Erythroblast (primary cell): ENCODE data around the gene ADH1C.
"Not testable (repeated sequence)": the region's sequence is repeated elsewhere in the genome, so short reads cannot be mapped to it uniquely, and the experiment has no call there.

Experiments
- DNase-seq, 2 experiments: peaks; one replicate each; lab custom pipeline; 2025; lab: John Stamatoyannopoulos, UW
- GATA1 ChIP-seq: IDR thresholded peaks from 2 replicates; pipeline ENCODE4 v1.6.1; 2011; ENCODE audit warnings: low read depth, mild to moderate bottlenecking, control low read depth, low read length, moderate library complexity
- POLR2A ChIP-seq: IDR thresholded peaks from 2 replicates; pipeline ENCODE4 v1.6.1; 2011; ENCODE audit warnings: mild to moderate bottlenecking, low read length

The ADH1C gene

GRCh38 chr4:99366491-99366890 is 13.9 kb upstream of the ADH1C start:
- TF ChIP-seq GATA1: no peak
- TF ChIP-seq POLR2A: no peak
- no peak for DNase-seq

- TF ChIP-seq GATA1 (no peak), POLR2A (no peak)
- DNase-seq: no peak
Measured at GRCh38 chr4:99362768-99363167, 10.2 kb upstream of the ADH1C start.

- TF ChIP-seq POLR2A: no peak
- TF ChIP-seq GATA1: no peak
Measured at GRCh38 chr4:99361899-99362275, 9.3 kb upstream of the ADH1C start.

GRCh38 chr4:99361268-99361898 is 8.8 kb upstream of the ADH1C start:
- TF ChIP-seq GATA1 (no peak), POLR2A (no peak)
- DNase-seq: no peak

More at GRCh38 chr4:99361899-99362275, 9.3 kb upstream of the ADH1C start:
- DNase-seq: no peak

GRCh38 chr4:99359480-99360204 is 7.1 kb upstream of the ADH1C start:
- TF ChIP-seq POLR2A (no peak), GATA1 (no peak)
- no peak for DNase-seq

- TF ChIP-seq POLR2A (no peak), GATA1 (no peak)
- no peak for DNase-seq
Measured at GRCh38 chr4:99357948-99358347, 5.4 kb upstream of the ADH1C start.

GRCh38 chr4:99356992-99357391 is 4.4 kb upstream of the ADH1C start:
- no peak for DNase-seq
- TF ChIP-seq GATA1: no peak
- no peak for TF ChIP-seq POLR2A

- not testable (repeated sequence) for DNase-seq
Measured at GRCh38 chr4:99356149-99356548, 3.6 kb upstream of the ADH1C start.

- DNase-seq: no peak
- TF ChIP-seq GATA1 (no peak), POLR2A (no peak)
Measured at GRCh38 chr4:99351487-99351886, 1.1 kb downstream of the ADH1C start.

- DNase-seq: no peak
- no peak for TF ChIP-seq POLR2A
- no peak for TF ChIP-seq GATA1
Measured at GRCh38 chr4:99349338-99349737, 3.2 kb downstream of the ADH1C start.

- not testable (repeated sequence) for DNase-seq
Measured at GRCh38 chr4:99342624-99343023, 9.9 kb downstream of the ADH1C start.

- no peak for DNase-seq
- no peak for TF ChIP-seq POLR2A
- TF ChIP-seq GATA1: no peak
Measured at GRCh38 chr4:99341426-99341825, 11.1 kb downstream of the ADH1C start.

- no peak for TF ChIP-seq POLR2A
- TF ChIP-seq GATA1: no peak
Measured at GRCh38 chr4:99339172-99339571, 13.4 kb downstream of the ADH1C start.

GRCh38 chr4:99336553-99336952 is 16.0 kb downstream of the ADH1C start:
- TF ChIP-seq GATA1: no peak
- TF ChIP-seq POLR2A: no peak
- no peak for DNase-seq

More at GRCh38 chr4:99339172-99339571, 13.4 kb downstream of the ADH1C start:
- no peak for DNase-seq

GRCh38 chr4:99334880-99335279 is 17.7 kb downstream of the ADH1C start:
- no peak for TF ChIP-seq GATA1
- TF ChIP-seq POLR2A: no peak

GRCh38 chr4:99330648-99331047 is 21.9 kb downstream of the ADH1C start:
- TF ChIP-seq POLR2A: no peak
- no peak for TF ChIP-seq GATA1
- no peak for DNase-seq

More at GRCh38 chr4:99334880-99335279, 17.7 kb downstream of the ADH1C start:
- no peak for DNase-seq
